GM18907 (cell line): ENCODE data around the gene SENP8.
"Not testable (repeated sequence)": the region's sequence is repeated elsewhere in the genome, so short reads cannot be mapped to it uniquely, and the experiment has no call there.

ENCODE experiments used
- ATAC-seq: cut with Tn5 transposase; IDR thresholded peaks from one replicate; pipeline ENCODE4 v1.9.1; 2021; ENCODE audit warnings: mild to moderate bottlenecking, moderate library complexity; ENCODE audit not compliant: unreplicated experiment

The SENP8 gene

DNA sequence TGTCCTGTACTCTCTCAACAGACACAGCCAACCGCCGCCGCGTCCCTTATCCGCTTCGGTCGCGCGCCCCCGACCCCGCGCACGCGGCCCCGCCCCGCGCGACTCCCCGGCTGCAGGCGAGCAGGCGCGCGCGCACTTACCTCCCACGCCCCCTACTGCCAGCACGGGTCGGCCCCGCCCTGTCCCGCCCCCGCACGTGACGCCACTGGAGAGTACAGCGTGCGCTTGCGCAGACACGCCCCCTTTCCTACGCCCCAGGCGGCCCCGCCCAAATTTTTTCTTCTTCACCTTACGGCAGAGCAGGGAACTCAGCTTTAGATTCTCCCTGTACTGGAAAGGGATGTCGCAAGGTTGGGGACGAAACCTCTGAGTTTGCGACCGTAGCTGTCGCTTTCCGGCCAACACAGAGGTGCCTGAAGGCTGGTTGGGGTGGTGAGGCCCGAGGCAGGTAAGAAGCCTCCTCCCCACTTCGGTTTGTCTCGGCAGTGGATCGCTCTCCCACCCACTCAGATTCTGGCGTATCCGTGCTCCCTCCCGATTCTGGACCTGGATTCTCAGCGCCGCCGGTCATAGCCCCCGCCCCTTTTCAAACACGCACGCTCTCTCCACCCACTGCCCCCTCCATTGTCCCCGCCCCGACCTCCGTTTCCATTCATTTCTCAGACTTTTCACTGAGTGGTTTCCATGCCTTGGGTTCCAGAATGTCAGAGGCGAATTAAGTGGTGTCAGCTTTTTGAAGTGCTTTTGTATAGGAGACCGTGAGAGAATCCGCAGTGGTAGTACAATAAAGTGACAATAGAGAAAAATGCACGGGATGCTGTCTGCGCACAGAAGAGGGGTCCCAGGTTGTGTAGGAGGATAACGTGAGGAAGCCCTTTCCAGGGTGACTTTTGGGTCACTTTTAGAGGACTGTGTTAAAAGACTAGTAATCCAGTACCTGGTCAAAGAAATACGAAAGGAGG is at the start of gene SENP8, which contains the start of gene MYO9A:
SENP8 (plus strand) TSS at position 387 of the 962 bp plus-strand sequence. CDS start 21,221 bp downstream, outside the sequence.
MYO9A (minus strand) TSS at position 134 of the 962 bp plus-strand sequence. CDS start 71,587 bp downstream, outside the sequence.
- peak; percentile 70 for ATAC-seq

DNA sequence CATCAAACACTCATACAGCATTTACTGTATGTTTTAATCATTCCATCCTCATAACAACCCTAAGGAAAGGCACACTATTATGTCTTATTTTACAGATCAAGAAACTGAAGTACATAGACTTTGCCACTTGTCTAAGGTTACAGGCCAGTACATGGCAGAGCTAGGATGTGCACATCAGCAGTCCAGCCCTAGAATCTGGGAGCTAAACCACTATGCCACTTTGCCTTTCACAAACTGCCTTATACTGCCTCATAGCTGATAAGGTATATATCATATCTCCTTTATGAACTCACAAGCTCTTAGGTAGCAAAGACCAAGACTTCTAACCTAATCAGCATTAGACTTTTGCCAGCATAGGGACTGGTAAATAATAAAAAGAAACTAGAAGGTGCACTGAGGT is 49.3 kb upstream of the SENP8 start:
- ATAC-seq = no peak

DNA sequence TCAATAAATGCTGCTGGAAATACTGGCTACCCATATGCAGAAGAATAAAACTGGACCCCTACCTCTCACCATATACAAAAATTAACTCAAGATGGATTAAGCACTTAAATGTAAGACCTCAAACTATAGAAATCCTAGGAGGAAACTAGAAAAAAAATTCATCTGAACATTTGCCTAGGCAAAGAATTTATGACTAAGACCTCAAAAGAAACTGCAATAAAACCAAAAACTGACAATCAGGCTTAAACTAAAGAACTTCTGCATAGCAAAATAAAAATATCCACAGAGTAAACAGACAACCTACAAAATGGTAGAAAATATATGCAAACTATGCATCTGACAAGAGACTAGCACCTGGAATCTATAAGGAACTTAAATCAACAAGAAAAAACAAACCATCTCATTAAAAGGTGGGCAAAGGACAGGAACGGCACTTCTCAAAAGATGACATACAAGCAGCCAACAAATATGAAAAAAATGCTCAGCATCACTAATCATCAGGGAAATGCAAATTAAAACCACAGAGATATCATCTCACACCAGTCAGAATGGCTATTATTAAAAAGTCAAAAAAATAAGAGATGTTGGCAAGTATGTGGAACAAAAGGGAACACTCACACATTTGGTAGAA is 47.3 kb upstream of the SENP8 start:
- no peak for ATAC-seq

DNA sequence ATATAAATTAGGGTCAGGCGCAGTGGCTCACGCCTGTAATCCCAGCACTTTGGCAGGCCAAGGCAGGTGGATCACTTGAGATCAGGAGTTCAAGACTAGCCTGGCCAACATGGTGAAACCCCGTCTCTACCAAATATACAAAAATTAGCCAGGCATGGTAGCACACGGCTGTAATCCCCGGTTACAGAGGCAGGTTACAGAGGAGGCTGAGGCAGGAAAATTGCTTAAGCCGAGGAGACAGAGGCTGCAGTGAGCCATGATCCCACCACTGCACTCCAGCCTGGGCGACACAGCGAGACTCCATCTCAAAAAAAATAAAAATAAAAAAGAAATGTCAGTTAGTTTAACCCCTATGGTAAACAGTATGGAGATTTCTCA is 46.8 kb upstream of the SENP8 start:
- ATAC-seq = not testable (repeated sequence)

DNA sequence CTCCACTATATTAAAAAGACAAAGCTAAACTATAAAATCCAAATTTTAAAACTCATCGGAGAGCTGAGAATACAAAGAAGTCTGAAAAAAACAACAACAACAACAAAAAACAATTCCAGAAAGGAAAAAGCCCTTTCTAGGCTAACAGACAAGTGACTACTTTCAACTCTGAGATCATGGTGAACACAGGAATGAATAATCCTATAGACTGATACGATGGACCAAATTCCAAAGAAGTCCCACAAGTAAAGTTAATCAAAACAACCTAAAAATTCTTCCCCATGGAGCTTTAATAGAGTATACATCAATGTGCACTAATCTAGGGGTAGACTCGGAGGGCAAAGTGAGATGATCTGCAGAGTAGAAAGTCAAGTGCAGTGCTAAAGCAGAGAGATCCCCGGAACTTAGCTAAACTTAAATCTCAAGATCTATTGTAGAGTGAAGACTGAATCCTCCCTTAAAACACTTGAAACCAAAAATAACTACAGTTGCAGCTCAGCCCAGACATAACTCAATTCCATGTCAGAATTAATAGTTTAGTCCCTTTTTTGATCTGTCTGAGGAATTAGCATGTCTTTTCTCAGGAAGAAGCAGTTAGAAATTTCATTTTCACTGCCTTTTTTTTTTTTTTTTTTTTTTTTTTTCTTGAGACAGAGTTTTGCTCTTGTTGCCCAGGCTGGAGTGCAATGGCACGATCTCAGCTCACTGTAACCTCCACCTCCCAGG is 43.7 kb upstream of the SENP8 start:
- ATAC-seq = no peak

- no peak for ATAC-seq
These were observed 40.3 kb upstream of the SENP8 start for GRCh38 chr15:72077950-72078349.

DNA sequence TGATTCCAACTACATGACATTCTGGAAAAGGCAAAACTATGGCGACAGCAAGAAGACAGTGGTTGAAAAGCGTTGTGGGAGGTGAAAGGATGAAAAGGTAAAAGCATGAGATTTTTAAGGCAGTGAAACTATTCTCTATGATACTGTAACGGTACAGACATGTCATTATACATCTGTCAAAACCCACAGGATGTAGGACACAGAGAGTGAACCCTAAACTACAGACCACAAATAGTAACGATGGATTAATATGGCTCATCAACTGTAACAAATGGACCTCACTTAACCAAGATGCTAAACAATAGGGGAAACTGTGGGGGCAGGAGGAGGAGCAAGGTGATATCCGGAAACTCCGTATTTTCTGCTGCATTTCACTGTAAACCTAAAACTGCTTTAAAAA is 39.3 kb upstream of the SENP8 start:
- ATAC-seq = peak; percentile 92

DNA sequence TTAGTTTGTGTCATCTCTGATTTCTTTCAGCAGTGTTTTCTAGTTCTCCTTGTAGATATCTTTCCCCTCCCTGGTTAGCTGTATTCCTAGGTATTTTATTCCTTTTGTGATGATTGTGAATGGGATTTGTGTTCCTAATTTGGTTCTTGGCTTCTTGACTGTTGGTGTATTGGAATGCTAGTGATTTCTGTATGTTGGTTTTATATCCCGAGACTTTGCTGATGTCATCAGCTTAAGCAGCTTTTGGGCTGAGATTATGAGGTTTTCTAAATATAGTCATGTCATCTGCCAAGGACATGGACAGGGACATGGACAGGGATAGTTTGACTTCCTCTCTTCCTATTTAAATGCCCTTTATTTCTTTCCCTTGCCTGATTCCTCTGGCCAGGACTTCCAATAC is 36.0 kb upstream of the SENP8 start:
- no peak for ATAC-seq

DNA sequence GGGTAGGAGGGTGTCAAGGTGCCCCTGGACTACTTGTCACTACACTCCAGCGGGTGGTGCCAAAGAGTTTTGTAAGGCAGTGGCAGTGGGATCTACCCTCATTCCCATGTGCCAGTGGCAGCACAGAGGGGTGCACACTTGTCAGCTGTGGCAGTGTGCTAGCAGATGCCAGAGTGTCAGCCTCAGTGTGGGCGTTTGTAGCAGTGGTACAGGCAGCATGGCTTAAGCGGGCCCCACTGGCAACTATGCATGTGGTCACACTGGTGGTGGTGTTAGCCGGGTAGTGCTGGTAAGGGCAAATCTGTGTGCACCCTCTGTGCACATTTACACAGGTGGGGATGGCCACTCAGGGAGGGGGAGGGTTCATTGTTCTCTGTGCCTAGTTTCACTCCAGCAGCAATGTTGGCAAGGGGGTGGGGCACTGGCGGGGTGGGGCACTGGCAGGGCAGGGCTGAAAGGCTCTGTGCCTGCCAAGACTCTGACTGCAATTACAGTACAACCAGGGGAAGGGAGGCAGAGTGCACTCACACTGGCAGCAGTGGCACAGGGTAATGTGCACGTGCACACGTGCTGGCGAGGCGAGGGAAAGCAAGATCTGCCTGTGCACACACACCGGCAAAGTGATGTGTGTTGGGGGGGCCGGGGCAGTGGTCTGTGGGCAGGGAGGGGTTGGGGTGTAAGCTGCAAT is 32.0 kb upstream of the SENP8 start:
- no peak for ATAC-seq

DNA sequence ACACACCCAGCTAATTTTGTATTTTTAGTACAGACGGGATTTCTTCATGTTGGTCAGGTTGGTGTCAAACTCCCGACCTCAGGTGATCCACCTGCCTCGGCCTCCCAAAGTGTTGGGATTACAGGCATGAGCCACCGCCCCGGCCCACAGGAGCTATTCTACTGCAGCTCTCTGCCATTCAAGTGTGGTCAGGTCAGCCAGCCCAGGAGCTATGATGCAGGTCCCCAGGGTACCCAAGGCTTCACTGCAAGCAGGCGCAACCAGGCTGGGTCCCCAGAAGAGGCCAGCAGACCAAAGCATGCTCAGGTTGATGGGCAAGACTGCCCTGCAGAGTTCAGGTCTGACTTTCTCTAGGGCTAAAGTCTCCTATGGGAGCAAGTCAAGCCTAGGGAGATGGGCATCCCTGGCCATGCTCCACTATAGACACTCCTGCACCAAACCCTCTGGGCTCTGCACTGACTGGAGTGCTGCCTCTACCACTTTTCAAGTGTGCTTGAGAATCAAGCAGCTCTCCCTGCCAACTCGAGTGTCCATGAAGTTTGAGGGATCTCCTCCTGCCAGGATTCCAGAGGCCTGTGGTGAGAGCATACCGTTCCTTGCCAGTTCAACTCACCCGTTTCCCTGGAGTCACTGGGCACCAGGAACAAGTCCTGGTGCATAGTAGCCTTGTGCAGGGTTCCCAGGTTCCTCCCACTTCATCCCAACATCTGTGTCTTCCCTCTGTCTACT is 31.1 kb upstream of the SENP8 start:
- ATAC-seq = no peak

- ATAC-seq = no peak
These were observed 26.2 kb upstream of the SENP8 start for GRCh38 chr15:72092006-72092405.

DNA sequence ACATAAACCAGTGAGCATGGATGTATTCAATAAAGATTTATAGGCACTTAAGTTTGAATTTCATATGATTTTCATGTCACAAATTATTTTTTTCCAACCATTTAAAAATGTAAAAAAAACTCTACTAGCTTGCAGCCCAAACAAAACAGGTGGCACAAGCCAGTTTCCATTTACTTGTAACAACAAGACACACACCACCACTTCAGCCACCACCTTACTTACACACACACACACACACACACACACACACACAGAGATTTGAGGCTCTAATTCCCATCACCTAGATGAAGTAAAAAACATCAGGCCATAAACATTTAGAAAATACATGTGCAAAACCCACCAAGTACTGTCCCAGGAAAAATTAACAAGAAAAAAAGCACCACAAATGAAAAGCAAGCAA is 25.5 kb upstream of the SENP8 start:
- no peak for ATAC-seq

- ATAC-seq = no peak
These were observed 21.4 kb upstream of the SENP8 start for GRCh38 chr15:72096796-72097195.

GRCh38 chr15:72098040-72098439 is 20.2 kb upstream of the SENP8 start:
- no peak for ATAC-seq

DNA sequence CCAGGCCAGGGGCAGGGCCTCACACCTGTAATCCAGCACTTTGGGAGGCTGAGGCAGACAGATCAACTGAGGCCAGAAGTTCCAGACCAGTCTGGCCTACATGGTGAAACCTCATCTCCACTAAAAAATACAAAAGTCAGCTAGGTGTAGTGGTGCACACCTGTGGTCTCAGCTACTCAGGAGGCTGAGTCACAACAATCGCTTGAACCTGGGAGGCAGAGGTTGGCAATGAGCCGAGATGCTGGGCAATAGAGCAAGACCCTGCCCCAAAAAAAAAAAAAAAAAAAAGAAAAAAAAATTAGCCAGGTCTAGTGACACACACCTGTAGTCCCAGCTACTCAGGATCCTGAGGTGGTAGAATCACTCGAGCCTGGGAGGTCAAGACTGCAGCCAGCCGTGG is 19.0 kb upstream of the SENP8 start:
- ATAC-seq = no peak

GRCh38 chr15:72100551-72100950 is 17.7 kb upstream of the SENP8 start:
- ATAC-seq = not testable (repeated sequence)

DNA sequence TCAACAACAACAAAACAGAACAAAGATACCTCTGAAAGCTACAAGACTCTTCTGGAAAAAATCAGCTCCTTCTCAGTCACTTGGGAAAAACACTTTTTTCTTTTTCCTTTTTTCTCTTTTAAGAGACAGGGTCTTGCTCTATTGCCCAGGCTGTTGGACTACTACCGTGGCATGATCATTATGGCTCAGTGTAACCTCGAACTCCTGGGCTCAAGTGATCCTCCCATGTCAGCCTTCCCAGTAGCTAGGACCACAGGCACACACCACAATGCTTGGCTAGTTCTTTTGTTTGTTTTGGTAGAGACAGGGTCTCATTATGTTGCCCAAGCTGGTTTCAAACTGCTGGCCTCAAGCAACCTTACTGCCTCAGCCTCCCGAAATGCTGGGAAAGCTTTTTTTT is 13.1 kb upstream of the SENP8 start:
- ATAC-seq = no peak

DNA sequence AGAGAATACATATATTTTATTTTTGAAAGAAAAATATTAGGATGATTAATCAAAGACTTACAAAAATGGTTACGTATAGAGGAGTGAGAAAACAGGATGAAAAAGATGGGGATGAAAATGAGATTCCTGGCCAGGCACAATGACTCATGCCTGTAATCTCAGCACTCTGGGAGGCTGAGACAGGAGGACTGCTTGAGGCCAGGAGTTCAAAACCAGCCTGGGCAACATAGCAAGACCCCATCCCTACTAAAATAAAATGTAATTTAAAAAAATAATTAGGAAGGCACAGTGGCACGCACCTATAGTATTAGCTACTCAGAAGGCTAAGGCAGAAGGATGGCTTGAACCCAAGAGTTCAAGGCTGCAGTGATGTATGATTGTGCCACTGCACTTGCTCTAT is 12.1 kb upstream of the SENP8 start:
- ATAC-seq = no peak

DNA sequence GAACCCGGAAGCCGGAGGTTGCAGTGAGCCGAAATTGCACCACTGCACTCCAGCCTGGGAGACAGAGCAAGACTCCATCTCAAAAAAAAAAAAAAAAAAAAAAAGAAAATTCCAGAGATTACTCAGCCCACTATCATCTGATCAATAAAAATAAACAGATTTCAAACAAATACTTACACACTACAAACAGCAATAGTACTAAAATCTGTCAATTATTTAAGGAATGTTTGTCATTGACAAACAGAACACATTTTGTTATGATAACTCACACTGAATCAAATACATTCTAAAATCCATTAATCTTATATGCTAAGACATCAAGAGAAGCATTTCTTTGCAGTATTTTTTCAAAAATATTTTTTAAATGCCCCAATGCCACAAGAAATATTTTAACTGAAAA is 7.8 kb upstream of the SENP8 start:
- ATAC-seq = no peak

DNA sequence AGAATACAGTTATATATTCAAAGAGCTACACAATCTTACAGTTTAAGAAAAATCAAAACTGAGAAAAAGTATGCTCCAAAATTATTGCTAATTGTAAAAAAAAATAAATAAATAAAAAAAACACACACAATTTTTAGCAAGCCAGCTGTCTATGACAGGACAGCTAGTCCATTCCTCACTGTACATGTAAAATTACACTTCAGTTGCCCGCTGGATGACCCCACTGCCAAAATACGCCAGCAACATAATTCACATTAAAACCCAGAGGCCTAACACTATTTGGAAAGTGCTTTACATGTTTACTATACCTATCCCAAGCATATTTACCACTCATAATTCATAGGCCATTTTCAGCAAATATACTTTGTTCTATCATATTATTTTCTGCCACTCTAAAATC is 6.1 kb upstream of the SENP8 start:
- no peak for ATAC-seq
